ENCODE measurements around the gene MRPS10. TPM values are rescaled to one million over a fixed set of nuclear protein-coding genes. Genes with fewer than 3 reads are reported as not detected.

The MRPS10 gene
- total RNA-seq: 10 to 100 TPM in 5 of 6 donors, 1 to 10 TPM in 1; 9.2 to 32.4 (median 21.2) TPM

DNA sequence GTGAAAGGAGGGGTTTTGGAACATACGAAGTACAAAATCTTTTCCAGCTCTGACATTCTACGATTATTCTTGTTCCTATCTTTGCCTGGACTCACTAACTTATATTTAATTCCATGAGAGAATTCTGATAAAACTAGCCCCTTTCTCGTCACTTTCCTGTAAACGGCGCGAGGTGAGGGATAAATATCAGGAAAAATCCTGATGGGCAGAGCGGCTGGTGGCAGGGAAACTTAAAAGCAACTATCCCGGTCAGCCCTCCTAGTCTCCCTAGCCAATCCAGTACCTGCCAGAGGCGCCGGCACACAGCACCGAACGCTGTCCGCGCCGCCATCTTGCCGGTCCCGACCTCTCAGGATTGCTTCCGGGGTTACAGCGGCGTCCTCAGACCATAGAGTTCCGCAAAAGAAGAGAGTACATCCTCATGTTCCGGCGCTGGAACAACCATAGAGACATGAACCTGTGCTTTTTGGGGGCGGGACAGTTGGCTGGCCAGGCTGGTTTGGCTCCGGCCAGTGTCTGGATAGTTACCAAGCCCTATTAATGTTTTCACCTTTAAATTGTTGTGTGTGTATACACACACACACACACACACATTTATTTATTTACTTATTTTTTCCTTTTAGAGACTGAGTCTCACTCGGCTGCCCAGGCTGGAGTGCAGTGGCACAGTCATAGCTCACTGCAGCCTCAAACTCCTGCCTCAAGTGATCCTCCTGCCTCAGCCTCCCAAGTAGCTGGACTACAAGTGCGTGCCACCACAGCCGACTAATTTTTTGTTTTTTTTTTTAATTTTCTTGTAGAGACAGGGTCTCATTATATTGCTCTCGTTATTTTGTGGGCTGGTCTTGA lies at the start of gene MRPS10:
Gene MRPS10 (minus strand): TSS at position 343 of the 849 bp plus-strand sequence. CDS start 12 bp downstream, at position 331.
- 10 to 12% methylated on average over 24 to 29 of the region's 29 CpGs for WGBS, 2 donors
- H3K36me3 ChIP-seq: peaks cover 8 to 14% (median 12%) of the 10 kb centered on the region in 4 donors
- H3K9me3 ChIP-seq: no peaks in the 10 kb centered on the region
- peaks cover 8 to 16% (median 16%) of the 10 kb centered on the region in 4 donors for H3K4me1 ChIP-seq
- DNase-seq (peak; percentile 92 to 97), ATAC-seq (ENCODE audit: low FRiP score in 2 of 2) (peak; percentile 99 to 100)
- peak; percentile 90 to 97 for TF ChIP-seq POLR2AphosphoS5 (IDR thresholded peaks at IDR 0.05)
- TF ChIP-seq, protein P1, sequence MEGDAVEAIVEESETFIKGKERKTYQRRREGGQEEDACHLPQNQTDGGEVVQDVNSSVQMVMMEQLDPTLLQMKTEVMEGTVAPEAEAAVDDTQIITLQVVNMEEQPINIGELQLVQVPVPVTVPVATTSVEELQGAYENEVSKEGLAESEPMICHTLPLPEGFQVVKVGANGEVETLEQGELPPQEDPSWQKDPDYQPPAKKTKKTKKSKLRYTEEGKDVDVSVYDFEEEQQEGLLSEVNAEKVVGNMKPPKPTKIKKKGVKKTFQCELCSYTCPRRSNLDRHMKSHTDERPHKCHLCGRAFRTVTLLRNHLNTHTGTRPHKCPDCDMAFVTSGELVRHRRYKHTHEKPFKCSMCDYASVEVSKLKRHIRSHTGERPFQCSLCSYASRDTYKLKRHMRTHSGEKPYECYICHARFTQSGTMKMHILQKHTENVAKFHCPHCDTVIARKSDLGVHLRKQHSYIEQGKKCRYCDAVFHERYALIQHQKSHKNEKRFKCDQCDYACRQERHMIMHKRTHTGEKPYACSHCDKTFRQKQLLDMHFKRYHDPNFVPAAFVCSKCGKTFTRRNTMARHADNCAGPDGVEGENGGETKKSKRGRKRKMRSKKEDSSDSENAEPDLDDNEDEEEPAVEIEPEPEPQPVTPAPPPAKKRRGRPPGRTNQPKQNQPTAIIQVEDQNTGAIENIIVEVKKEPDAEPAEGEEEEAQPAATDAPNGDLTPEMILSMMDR (IDR thresholded peaks at IDR 0.05): peak in 1 of 6 experiments; percentile 19
- TF ChIP-seq POLR2A (IDR thresholded peaks at IDR 0.05): peak in 3 of 4 donors; percentile 9 to 86 (median 67)
- TF ChIP-seq EP300 (IDR thresholded peaks at IDR 0.05): no peak
- H3K4me3 ChIP-seq: peak within 1 kb of the TSS; percentile 75 to 84 (median 82)
- no peaks in the 10 kb centered on the region for H3K27me3 ChIP-seq
- H3K27ac ChIP-seq: peak within 1 kb of the TSS; percentile 75 to 86 (median 76)

DNA sequence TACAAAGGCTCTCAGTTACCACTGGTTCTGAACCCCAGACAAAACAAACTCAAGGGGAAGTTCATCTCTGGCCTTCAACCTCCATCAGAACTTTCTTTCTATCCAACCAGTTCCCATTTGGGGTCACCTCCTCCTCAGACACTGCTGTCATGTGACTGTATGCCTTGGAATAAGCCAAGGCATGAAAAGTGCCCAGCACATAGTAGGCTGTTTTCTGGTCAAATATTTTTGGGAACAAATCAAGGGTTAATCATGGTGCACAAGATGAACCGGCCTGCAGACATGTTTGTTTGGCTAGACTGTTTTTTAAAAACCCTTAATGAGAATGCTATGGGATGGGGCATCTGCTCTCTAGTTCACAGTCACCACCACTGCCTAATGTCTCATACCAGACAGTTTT lies 48.9 kb upstream of the MRPS10 start:
- no peaks in the 10 kb centered on the region for H3K27me3 ChIP-seq
- no peaks in the 10 kb centered on the region for H3K9me3 ChIP-seq
- no peak overlapping the region for H3K4me3 ChIP-seq
- ATAC-seq (ENCODE audit: low FRiP score in 2 of 2): no peak
- TF ChIP-seq EP300 (IDR thresholded peaks at IDR 0.05) (no peak), POLR2A (IDR thresholded peaks at IDR 0.05) (no peak), POLR2AphosphoS5 (IDR thresholded peaks at IDR 0.05) (no peak)
- TF ChIP-seq, protein P1 (IDR thresholded peaks at IDR 0.05): no peak
- no peak for DNase-seq
- H3K36me3 ChIP-seq: peaks cover 0 to 17% (median 6%) of the 10 kb centered on the region in 4 donors
- H3K27ac ChIP-seq: no peak overlapping the region
- 63 to 74% methylated on average over 1 of the region's 1 CpG for WGBS, 2 donors
- peaks cover 0 to 2% (median 0%) of the 10 kb centered on the region in 4 donors for H3K4me1 ChIP-seq

DNA sequence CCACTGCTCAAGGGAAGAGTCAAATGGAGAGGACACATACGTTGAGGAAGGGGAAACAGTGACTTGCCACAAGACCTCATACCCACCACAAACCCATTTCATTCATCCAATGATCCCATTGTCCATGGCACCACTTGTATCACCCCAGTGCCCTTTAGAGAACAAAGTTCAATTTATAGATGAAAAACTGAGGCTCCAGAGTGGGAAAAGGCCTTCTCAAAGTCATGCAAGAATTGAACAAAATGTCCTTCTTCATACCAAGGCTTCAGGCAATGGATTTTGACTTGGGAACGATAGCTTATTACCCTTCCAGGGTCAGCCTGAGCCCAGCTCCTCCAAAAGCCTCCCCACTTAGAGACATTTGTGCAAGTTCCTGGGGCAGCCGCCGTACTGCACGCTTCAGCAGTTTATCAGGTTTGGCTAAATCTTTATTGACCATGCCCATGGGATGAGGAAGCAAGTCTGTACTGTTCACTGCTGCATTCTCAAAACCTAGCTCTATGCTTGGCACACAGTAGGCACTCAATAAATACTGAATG lies 47.3 kb upstream of the MRPS10 start:
- no peak overlapping the region for H3K4me3 ChIP-seq
- DNase-seq (no peak), ATAC-seq (ENCODE audit: low FRiP score in 2 of 2) (no peak)
- no peaks in the 10 kb centered on the region for H3K27me3 ChIP-seq
- WGBS, 2 donors: 63 to 92% methylated on average over 1 to 5 of the region's 5 CpGs
- TF ChIP-seq, protein P1 (IDR thresholded peaks at IDR 0.05): no peak
- no peak for TF ChIP-seq POLR2AphosphoS5 (IDR thresholded peaks at IDR 0.05)
- no peak for TF ChIP-seq POLR2A (IDR thresholded peaks at IDR 0.05)
- no peak for TF ChIP-seq EP300 (IDR thresholded peaks at IDR 0.05)
- H3K36me3 ChIP-seq: peaks cover 0 to 17% (median 6%) of the 10 kb centered on the region in 4 donors
- no peaks in the 10 kb centered on the region for H3K9me3 ChIP-seq
- peaks cover 0 to 17% (median 7%) of the 10 kb centered on the region in 4 donors for H3K4me1 ChIP-seq
- no peak overlapping the region for H3K27ac ChIP-seq

DNA sequence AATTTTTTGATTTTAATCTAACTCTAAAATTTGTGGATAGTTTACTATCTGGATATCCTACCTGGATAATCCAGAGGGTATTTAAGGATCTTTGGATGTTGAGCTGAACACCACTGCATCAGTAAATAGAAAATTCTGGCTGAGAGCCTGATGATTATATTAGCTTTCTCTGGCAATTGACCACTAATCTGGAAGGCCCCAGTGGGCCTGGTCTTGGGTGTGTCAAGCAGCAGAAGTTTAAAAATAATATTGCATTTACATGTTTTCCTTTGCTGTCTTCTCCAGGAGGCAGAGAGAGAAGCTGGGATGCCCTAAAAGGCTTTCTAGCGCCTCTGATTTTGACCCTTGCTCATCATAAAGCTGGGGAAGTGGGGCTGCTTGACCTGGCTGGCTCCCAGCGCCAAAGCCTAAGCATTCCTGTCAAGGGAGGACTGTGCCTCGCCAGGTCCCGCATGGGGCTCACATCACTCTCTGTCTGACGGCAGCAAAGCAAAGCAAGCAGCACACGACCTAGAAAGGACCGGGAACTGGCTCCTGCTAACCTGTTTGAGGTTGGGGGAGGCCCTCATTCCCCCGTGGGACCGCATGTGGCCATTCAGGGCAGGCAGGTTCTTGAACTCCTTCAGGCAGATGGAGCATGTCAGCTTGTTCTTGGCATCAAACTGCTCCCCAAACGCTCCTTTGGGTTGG lies 46.6 kb upstream of the MRPS10 start:
- H3K4me3 ChIP-seq: no peak overlapping the region
- no peak for TF ChIP-seq POLR2A (IDR thresholded peaks at IDR 0.05)
- TF ChIP-seq, protein P1 (IDR thresholded peaks at IDR 0.05): no peak
- no peak for TF ChIP-seq EP300 (IDR thresholded peaks at IDR 0.05)
- no peak for TF ChIP-seq POLR2AphosphoS5 (IDR thresholded peaks at IDR 0.05)
- ATAC-seq (ENCODE audit: low FRiP score in 2 of 2) (no peak), DNase-seq (no peak)
- WGBS, 2 donors: 71 to 73% methylated on average over 7 to 10 of the region's 10 CpGs
- H3K36me3 ChIP-seq: peaks cover 0 to 14% (median 6%) of the 10 kb centered on the region in 4 donors
- no peaks in the 10 kb centered on the region for H3K27me3 ChIP-seq
- peaks cover 0 to 17% (median 8%) of the 10 kb centered on the region in 4 donors for H3K4me1 ChIP-seq
- no peak overlapping the region for H3K27ac ChIP-seq
- H3K9me3 ChIP-seq: no peaks in the 10 kb centered on the region
